Epithelial cell of esophagus (primary cell): ENCODE data around the gene LZTR1.

Experiments
- DNase-seq: peaks from one replicate; pipeline ENCODE4 v3.0.0; 2010; ENCODE audit warnings: low read depth
- H3K4me3 ChIP-seq: 2 replicates; pipeline ENCODE4 v1.5.1; 2011; ENCODE audit warnings: mild to moderate bottlenecking, low read length, control low read depth
- TF ChIP-seq, protein P1 (sequence below): IDR thresholded peaks from 2 replicates; pipeline ENCODE4 v1.5.1; 2011; ENCODE audit warnings: low read depth, mild to moderate bottlenecking, low read length, control low read depth, inconsistent platforms; ENCODE audit not compliant: insufficient read depth; ENCODE audit errors: missing control alignments

Gene LZTR1

DNA sequence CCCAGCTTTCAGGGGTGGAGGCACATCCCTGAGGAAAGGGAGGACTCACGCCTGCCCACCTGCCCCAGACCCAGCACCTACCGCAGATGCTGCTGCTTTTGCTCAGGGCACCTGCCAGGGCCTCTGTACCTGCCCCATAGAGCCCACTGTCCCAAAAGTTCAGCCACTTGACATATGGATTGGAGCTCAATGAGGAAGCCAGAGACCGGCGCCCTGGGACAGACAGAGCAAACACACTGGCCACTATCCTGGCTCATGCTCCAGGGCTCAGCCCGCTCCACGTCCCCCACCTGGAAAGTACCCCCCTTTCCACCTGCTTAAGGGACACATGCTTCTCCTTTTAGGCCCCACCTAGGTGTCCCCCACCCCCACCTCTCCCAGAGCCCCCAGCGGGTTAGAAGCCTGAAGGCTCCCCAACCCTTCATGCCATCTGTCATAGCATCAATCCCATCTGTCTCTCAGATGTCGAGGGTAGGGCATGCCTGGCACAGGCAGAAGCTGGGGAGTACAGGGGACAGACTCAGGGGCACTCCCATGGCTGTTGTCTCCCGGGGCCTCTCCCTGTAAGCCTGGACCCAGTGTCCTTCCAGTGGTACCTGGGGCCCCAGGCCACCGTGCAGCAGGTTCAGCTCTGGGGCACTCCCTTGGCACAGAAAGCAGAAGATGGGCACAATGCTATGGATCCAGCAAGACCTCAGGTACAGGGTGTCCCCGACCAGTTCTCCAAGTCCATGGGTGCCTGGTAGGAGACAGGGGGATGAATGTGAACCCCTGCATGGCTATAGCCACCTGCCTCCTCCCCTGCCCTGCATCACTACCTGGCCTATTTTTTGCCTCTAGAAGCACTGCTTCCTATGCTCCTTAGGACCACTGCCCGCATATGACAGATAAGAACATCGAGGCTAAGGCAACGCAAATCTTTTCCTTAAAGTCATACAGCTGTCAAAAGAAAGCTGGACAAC, 30.6 kb downstream of the LZTR1 start:
- DNase-seq, result no peak
- H3K4me3 ChIP-seq, result no peak overlapping the region
- TF ChIP-seq, protein P1, sequence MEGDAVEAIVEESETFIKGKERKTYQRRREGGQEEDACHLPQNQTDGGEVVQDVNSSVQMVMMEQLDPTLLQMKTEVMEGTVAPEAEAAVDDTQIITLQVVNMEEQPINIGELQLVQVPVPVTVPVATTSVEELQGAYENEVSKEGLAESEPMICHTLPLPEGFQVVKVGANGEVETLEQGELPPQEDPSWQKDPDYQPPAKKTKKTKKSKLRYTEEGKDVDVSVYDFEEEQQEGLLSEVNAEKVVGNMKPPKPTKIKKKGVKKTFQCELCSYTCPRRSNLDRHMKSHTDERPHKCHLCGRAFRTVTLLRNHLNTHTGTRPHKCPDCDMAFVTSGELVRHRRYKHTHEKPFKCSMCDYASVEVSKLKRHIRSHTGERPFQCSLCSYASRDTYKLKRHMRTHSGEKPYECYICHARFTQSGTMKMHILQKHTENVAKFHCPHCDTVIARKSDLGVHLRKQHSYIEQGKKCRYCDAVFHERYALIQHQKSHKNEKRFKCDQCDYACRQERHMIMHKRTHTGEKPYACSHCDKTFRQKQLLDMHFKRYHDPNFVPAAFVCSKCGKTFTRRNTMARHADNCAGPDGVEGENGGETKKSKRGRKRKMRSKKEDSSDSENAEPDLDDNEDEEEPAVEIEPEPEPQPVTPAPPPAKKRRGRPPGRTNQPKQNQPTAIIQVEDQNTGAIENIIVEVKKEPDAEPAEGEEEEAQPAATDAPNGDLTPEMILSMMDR, result no peak

DNA sequence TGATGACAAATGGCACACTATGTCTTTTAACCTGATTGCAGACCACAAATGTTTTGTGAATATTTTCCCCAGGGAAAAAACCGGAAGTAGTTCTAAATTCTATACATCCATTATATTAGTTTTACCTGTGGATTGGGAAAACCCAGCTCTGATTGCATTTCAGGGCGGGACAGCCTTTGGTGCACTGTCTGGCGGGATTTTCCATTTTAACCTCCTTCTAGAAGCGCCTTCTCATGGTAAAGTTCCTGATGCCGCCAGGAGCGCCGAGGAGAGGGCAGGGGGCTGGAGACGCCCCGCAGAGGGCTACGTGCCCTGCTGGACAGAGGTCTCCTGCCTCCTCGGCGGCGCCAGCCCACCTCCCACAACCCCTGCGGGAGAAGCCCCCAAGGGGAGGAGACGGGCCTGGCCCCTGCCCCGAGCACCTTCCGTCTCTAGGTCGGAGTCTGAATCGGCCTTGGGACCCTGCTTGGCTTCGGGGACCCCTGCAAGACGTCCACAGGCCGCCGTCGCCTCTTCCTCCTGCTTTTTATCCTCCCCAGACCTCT, 31.6 kb downstream of the LZTR1 start:
- TF ChIP-seq, protein P1, result no peak
- peak overlapping the region; percentile 40 for H3K4me3 ChIP-seq
- DNase-seq, result peak; percentile 31

DNA sequence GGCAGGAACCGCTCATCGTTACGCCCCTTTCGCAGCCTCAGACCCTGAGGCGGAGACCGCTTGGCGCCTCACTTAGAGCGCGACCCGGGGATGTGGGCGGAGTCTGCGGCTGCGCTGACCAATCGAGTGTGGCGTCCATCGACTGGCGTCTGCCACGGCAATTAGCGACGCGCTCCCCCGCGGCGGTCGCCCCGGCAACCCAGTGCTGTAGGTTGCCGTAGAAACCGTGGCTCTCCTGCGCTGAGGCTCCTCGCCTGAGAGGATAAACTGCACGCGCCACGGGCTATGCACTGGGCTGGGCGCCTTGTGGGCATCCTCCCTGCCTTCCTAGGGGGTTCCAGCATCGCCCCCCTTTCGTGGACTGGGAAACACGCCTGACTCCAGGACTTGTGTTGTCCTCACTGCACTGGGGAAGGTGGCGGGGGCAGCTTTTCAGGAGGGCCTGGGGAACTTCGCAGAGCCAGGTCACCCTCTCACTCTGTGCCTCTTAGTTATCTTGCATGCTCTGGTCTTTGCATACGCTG, 32.2 kb downstream of the LZTR1 start:
- TF ChIP-seq, protein P1, result no peak
- peak overlapping the region; percentile 40 for H3K4me3 ChIP-seq
- peak; percentile 77 for DNase-seq

- TF ChIP-seq, protein P1, result no peak
- DNase-seq, result no peak
- H3K4me3 ChIP-seq, result peak within 1 kb of the TSS; percentile 40
Measured at GRCh38 chr22:21014726-21015465, 32.8 kb downstream of the LZTR1 start, which contains the start of gene P2RX6. Gene P2RX6 (plus strand): TSS chr22:21015165. CDS start chr22:21015175, 10 bp downstream.

DNA sequence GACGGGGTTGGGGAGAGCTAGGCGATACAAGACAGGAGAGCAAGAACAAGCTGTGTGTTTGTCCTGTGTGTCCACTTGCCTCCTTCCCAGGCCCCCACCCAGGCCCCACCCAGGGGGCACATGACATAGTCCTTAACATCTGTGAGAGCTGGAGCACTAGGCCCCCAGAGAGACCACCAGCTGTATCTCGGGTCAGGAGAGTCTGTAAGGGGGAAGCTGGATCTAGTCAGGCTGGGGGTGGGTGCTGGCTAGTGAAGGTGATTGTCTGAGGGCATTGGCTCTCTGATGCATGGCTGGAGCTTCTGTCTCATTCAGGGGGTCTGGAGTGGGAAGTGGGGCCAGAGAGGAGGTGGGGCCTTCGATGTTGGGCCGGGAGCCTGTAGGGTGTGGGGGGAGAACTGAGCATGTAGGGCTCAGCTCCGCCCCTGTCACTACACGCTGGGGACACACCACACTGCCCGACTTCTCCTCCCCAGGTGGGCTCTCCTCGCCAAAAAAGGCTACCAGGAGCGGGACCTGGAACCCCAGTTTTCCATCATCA, 33.4 kb downstream of the LZTR1 start:
- TF ChIP-seq, protein P1, result no peak
- DNase-seq, result no peak
- H3K4me3 ChIP-seq, result no peak overlapping the region

DNA sequence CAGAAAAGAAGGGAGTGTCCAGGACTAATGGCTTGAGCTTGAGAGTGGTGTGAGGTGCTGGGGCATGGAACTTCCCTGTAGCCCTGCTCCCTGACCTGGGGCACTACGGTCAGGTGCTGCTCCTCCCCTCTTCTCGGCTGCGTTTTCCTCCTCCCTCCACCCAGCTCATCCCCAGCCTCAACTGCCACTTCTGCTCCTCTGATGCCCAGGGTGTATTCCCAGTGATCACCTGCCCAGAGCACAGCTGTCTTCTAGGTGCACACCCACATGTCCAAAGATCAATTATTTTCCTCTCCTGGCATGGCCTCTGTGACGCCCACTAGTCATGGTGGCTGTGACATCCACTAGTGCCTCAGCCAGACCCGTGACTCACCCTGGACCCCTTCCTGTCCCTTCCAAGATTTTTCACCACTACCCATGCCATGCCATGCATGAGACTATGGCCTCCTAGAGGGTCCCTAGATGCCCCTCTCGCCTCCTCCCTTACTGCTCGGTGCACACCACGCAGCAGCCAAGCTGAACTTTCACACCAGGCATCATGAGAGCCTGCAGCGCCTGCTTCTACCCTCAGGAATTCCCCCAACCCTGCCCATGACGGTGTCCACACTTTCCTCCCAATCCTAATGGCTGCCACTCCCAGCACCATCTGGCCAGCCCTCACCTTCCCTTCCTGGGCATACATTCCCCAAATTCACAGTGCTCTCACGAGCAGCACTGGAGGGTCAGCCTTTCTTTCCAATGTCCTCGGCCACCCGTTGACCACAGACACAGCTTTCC, 34.7 kb downstream of the LZTR1 start:
- TF ChIP-seq, protein P1, result no peak
- DNase-seq, result no peak
- no peak overlapping the region for H3K4me3 ChIP-seq
